DMS79 treated with DMSO at 0.1 percent for 48 hours (cell line): Measurements from ENCODE around the gene MEI4.
"Not testable (repeated sequence)": the region's sequence is repeated elsewhere in the genome, so short reads cannot be mapped to it uniquely, and the experiment has no call there.

Experiments
- DNase-seq: peaks from one replicate; lab custom pipeline; 2025; lab: John Stamatoyannopoulos, UW

MEI4 gene

GRCh38 chr6:77815531-77815930 is 162.7 kb downstream of the MEI4 start:
- no peak for DNase-seq

DNA sequence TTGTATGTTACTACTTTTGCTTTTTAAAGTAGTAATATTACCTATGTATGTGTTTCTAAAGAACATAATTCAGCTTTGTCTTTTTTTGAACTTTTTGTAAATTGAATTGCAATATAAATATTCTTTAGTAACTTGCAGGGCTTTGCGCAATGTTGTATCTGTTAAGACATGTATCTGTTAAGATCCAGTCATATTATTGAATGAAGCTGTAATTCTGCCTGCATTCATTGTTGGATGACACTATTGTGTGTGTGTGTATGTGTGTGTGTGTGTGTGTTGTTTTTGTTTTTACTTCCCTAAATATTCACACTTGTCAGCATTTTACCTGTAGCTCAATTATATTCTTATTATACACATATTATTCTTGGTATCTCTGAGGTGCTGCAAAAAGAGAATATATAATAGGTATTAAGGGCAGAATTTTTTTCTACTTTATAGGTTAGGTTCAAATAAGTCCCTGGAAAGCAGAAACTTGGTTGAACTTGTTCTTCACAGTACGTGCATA is 164.0 kb downstream of the MEI4 start:
- DNase-seq, result no peak

DNA sequence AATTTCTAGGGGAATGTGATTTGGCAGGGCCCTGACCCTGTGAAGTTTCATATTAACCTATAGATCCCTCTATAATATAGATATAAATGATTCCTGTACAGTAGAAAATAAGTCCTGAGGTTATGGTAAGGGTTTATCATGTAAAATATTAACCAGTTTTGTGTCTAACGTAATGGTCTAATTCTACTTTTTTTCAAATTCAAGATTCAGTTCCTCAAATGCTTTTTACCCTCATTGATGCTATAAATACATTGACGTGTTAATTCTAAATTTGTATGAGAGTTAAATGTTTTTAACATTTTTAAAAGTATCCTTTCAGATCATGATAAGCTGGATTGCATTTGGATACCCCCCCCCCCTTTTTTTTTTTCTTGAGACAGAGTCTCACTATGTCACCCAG is 169.4 kb downstream of the MEI4 start:
- DNase-seq, result no peak

GRCh38 chr6:77825204-77825603 is 172.4 kb downstream of the MEI4 start:
- no peak for DNase-seq

DNA sequence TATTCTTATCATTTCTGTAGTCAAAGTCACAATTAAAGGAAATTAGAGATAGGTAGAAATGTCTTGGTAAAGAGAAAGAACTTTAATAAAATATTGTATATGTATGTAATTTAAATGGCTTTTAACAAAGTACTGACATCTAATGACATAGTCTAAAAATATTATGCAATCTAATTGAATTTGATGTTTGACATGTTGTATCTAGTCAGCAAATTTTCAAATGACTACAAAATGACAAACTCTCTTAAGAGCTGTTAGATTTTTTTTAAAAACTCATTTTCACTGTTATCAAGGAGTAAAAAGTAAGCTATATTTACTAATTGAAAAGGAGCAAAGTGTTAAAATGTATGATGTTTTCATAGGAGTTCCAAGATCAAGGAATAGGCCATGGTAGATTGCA is 176.9 kb downstream of the MEI4 start:
- DNase-seq, result no peak

DNA sequence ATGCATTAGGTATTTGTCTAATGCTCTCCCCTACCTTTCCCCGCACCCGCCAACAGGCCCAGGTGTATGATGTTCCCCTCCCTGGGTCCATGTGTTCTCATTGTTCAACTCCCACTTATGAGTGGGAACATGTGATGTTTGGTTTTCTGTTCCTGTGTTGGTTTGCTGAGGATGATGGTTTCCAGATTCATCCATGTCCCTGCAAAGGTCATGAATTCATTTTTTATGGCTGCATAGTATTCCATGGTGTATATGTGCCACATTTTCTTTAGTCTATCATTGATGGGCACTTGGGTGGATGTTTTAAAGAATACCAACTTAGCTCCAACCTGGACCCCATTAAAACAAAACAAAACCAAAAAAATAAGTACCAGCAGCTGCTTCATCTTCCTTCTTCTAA is 180.9 kb downstream of the MEI4 start:
- DNase-seq, result not testable (repeated sequence)

GRCh38 chr6:77834591-77834996 is 181.8 kb downstream of the MEI4 start:
- DNase-seq, result no peak

GRCh38 chr6:77837034-77837784 is 184.4 kb downstream of the MEI4 start:
- DNase-seq, result no peak

DNA sequence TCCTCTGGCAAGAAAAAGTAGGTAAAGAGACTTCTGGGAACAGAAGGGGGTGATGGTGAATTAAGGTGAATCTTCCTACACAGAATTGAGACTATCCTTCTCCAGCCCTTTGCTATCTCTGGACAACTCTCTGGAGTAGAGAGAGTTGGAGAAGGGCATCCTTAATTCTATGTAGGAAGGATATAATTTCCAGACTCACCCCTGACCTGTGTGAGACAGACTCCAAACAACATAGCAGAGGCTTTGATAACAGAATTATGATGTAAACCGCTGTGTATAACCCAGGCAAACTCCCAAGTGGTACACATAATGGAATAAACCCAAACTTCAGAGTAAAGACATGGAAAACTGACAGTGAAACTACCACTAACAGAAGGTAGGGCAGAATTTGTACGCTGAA is 186.5 kb downstream of the MEI4 start:
- DNase-seq, result no peak

GRCh38 chr6:77844822-77845221 is 192.0 kb downstream of the MEI4 start:
- no peak for DNase-seq

DNA sequence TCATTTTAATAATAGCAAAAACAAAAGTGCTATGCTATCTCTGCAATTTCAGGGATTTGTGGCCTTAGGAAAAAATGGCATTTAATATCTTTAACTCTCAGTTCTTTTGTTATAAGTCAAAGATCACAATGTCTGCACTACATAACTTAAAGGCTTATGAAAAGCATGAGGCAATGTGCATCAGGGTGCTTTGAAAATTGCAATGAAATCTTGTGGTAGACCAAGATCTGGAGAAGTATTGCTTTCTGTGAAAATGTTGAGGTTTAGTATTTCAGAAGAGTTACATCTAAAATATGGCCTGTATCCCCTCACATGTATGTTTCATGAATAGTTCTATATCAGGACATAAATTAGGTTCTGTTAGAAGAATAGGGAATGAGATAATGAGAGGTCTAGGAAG is 200.6 kb downstream of the MEI4 start:
- DNase-seq, result no peak

GRCh38 chr6:77856391-77856790 is 203.6 kb downstream of the MEI4 start:
- no peak for DNase-seq

- DNase-seq, result no peak
Measured at GRCh38 chr6:77857421-77857820, 204.6 kb downstream of the MEI4 start.

DNA sequence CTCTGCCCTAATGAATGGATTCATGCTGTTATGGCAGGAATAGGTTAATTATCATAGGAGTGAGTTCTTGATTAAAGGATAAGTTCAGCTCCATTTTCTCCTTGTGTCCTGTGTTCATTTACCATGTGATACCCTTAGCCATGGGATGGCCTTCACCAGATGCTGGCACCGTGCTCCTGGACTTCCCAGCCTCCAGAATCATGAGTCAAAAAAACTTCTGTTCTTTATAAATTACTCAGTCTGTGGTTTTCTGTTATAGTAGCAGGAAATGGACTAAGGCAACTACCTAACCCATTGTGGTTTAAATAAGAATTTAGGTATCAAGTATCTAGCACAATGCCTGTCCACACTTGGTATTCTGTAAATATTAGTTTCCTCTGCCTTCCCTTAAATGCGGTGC is 223.5 kb downstream of the MEI4 start:
- DNase-seq, result no peak

GRCh38 chr6:77879527-77879926 is 226.7 kb downstream of the MEI4 start:
- DNase-seq, result no peak

GRCh38 chr6:77880501-77880900 is 227.7 kb downstream of the MEI4 start:
- no peak for DNase-seq

DNA sequence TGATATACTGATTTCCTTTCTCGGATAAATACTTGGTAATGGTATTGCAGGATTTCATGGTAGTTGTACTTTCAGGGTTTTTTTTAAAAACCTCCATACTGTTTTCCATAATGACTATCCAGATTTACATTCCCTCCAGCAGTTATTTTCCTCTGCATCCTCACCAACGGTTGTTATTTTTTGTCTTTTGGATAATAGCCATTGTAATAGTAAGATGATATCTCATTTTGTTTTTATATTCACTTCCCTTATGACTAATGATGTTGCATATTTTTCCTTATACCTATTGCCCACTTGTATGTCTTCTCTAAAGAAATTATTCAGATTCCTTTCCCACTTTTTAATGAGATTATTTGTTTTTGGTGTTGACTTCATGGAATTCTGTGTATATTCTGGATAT is 231.0 kb downstream of the MEI4 start:
- DNase-seq, result no peak

GRCh38 chr6:77893391-77893790 is 240.6 kb downstream of the MEI4 start:
- DNase-seq, result no peak

- no peak for DNase-seq
Measured at GRCh38 chr6:77906070-77906469, 253.2 kb downstream of the MEI4 start.

GRCh38 chr6:77910826-77911225 is 258.0 kb downstream of the MEI4 start:
- no peak for DNase-seq

GRCh38 chr6:77926198-77926751 is 273.4 kb downstream of the MEI4 start:
- no peak for DNase-seq

- no peak for DNase-seq
Measured at GRCh38 chr6:77930382-77930781, 277.5 kb downstream of the MEI4 start.

DNA sequence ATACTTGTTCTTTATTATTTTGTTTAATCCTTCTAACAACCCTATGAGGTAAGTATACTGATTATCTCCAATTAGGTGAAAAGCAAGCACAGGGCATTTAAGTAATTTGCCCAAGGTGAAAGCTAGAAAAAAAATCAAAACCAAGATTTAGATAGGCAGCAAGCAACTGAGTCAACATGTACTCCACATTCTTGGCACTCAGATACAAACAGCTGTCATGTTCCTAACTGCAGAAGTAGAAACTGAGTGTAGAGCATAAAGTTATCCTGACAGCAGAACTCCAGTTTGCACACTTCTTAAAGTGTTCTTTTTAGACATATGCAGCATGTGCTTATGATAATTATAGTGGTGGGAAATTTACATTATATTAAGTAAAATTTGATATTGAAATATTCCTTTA is 278.1 kb downstream of the MEI4 start:
- no peak for DNase-seq

DNA sequence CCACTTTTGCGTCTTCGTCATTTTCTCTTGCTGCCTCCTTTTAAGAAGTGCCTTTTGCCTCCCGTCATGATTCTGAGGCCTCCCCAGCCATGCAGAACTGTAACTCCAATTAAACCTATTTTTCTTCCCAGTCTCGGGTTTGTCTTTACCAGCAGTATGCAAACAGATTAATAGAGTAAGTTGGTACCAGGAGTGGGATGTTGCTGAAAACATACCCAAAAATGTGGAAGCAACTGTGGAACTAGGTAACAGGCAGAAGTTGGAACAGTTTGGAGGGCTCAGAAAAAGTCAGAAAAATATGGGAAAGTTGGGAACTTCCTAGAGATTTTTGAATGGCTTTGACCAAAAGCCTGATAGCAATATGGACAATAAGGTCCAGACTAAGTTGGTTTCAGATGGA is 309.2 kb downstream of the MEI4 start:
- no peak for DNase-seq
